ENCODE data around the gene STAG3.
"Not testable (repeated sequence)": the region's sequence is repeated elsewhere in the genome, so short reads cannot be mapped to it uniquely, and the experiment has no call there.

Gene STAG3

DNA sequence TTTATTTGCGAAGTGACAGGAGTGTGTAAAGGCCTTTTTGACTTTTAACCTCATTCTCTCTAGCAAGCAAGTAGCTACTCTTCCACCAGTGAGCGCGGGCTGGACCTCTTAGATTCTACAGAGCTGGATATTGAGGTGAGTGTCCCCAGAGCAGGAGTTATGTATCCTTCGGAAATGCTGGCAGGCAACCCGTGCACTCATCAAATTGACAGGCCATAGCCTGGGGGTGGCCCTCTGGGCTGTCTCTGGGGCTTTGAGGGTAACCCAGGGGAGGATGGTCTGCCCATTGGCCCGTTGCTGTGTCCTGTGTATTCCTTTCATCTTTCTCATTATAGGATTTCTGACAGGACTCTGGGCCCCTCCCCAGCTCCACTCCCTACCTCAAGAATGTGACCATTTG is 36.0 kb downstream of the STAG3 start:
- DNase-seq (ENCODE audit: low read depth), result no peak

- not testable (repeated sequence) for DNase-seq (ENCODE audit: low read depth)
These were observed 36.6 kb downstream of the STAG3 start for GRCh38 chr7:100214356-100214755.

DNA sequence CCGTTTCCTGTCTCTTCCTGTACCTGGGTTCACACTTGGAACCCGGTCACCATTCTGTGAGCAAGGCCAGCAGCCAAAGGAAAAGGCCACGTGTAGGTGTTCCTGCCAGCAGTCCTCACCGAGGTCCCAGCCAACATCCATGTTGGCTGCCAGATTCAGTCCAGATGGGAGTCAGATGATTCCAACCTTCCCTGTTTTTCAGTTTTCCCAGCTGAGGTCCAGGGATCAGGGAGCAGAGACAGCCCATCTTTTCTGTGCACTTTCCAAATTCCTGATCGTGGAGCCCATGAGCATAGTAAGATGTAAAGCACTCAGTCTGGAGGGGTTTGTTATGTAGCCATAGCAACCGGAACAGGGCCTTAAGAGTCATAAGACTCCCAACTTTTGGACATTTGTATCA is 38.2 kb downstream of the STAG3 start:
- no peak for DNase-seq (ENCODE audit: low read depth)

DNA sequence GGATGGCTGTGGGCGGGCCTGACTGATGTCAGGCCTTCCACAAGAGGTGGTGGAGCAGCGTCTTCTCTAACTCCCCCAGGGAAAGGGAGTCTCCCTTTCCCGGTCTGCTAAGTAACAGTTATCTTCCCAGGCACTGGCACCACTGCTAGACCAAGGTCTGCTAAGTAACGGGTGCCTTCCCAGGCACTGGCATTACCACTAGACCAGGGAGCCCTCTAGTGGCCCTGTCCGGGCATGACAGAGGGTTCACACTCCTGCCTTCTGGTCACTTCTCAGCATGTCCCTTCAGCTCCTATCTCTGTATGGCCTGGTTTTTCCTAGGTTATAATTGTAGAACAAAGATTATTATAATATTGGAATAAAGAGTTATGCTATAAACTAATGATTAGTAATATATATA is 40.2 kb downstream of the STAG3 start:
- DNase-seq (ENCODE audit: low read depth), result peak; percentile 63

GRCh38 chr7:100219271-100219737 is 41.6 kb downstream of the STAG3 start:
- no peak for DNase-seq (ENCODE audit: low read depth)

GRCh38 chr7:100219801-100220585 is 42.3 kb downstream of the STAG3 start, which contains the start of gene PVRIG:
PVRIG (plus strand) TSS chr7:100219949; CDS start chr7:100219971, 22 bp downstream.
- DNase-seq (ENCODE audit: low read depth), result peak; percentile 37

DNA sequence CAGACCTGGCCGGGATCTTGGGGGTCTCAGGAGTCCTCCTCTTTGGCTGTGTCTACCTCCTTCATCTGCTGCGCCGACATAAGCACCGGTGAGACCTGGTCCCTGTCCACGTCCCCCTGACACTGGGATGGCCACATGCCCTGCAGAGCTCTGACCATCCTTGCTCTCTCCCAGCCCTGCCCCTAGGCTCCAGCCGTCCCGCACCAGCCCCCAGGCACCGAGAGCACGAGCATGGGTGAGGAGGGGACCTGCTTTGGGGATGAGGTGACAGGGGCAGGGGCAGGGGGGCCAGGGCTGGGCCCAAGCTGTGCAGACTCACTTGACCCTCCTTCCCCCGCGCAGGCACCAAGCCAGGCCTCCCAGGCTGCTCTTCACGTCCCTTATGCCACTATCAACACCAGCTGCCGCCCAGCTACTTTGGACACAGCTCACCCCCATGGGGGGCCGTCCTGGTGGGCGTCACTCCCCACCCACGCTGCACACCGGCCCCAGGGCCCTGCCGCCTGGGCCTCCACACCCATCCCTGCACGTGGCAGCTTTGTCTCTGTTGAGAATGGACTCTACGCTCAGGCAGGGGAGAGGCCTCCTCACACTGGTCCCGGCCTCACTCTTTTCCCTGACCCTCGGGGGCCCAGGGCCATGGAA is 43.0 kb downstream of the STAG3 start:
- no peak for DNase-seq (ENCODE audit: low read depth)

DNA sequence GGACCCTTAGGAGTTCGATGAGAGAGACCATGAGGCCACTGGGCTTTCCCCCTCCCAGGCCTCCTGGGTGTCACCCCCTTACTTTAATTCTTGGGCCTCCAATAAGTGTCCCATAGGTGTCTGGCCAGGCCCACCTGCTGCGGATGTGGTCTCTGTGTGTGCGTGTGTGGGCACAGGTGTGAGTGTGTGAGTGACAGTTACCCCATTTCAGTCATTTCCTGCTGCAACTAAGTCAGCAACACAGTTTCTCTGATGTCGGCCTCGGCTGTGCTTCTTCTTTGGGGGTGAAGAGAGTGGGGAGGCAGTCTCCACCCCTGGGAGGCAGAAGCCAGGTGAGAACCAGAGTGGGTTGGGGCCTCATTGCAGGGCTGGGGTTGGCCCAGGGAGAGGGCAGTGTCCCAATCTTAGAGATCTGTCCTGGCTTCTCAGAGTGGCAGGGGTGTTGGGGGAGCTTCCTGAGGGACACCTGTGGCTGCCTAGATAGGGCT is 43.6 kb downstream of the STAG3 start:
- peak; percentile 70 for DNase-seq (ENCODE audit: low read depth)

DNA sequence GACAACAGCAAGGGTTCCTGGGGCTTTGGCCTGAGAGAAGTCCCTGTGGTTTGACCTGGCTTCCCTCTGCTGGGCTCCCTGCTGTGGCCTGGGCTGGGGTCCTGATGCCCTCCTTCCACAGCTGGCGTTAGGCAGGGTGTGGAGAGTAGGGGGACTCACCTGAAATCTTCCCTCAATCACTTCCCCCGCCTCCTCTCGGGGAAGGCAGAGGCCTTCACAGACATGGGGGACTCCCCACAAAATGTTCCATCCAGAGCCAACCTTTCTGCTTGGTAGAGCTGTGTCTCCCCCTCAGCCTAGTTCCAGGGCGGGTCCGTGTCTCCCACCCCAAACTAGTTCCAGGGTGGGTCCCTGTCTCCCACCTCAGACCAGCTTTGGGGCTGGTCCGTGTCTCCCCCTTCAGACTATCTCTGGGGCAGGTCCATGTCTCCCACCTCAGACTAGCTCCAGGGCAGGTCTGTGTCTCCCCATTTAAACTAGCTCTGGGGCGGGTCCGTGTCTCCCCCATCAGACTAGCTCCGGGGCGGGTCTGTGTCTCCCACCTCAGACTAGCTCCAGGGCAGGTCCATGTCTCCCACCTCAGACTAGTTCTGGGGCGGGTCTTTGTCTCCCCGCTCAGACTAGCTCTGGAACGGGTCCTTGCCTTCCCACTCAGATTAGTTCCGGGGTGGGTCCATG is 44.2 kb downstream of the STAG3 start:
- DNase-seq (ENCODE audit: low read depth), result no peak

DNA sequence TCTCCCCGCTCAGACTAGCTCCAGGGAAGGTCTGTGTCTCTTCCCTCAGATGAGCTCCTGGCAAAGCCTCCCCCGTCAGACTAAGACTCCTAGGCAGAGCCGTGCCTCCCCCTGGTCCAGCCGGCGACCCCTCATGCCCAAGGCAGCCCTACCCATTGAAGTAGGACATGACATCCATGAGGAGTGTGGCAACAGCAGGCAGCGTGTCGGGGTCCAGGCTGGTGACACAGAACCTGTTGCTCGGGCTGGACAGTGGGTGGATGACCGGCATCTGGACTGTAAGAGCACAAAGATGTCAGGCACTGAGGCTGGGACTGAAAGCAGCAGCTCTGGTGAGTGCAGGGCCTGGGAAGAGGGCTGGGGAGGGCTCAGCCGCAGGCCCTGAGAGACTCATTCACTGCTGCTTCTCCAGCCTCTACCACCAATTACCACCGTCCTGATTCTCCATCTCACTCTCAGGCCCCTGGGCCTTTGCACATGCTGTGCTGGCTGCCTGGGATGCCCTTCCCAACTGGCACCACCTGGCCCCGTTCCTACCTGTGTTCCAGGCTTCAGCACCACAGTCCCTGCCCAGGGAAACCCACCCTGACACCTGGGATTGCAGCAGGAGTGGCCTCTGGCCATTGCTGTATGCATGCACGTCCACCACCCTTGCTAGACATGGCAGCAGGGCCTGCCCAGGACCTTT is 44.9 kb downstream of the STAG3 start:
- no peak for DNase-seq (ENCODE audit: low read depth)

GRCh38 chr7:100223376-100223927 is 45.7 kb downstream of the STAG3 start:
- DNase-seq (ENCODE audit: low read depth), result not testable (repeated sequence)

DNA sequence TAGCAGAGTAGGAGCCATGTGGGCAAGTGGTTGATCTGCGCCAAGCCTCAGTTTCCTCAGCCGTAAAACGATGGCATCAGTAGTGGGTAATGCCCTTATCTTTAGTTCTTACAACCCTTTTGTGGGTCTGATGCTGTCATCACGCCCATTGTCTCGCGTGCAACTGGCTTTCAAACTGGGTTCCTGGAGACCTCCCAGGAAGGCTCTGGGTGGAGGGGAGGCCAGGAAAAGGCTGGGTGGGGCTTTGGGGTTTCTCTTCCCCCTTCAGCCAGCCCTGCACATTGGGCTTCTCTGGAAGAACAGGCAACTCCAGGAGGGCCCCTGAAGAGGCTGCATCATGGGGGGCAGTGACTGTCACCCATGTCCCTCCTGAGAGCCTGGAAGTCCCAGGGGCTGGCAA is 47.2 kb downstream of the STAG3 start:
- not testable (repeated sequence) for DNase-seq (ENCODE audit: low read depth)

DNA sequence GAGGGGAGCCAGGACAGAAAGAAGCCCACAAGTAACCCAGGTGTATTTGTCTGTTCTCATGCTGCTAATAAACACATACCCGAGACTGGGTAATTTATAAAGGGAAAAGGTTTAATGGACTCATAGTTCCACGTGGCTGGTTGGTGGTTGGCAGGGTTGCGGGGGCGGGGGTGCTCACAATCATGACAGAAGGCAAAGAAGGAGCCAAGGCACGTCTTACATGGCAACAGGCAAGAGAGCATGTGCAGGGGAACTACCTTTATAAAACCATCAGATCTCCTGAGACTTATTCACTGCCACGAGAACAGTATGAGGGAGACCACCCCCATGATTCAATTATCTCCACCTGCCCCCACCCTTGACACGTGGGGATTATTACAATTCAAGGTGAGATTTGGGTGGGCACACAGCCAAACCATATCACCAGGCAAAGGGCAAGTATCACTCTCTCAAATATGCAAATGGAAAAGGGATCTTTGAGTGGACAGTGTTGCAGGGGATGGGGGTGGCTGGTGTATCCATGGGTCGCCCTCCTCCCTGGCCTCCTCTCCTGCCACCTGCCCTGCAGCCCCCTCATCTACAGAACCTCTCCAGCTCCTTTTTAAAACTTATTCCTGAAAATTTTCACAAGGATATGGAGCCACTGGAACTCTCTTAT is 57.1 kb downstream of the STAG3 start:
- not testable (repeated sequence) for DNase-seq (ENCODE audit: low read depth)

DNA sequence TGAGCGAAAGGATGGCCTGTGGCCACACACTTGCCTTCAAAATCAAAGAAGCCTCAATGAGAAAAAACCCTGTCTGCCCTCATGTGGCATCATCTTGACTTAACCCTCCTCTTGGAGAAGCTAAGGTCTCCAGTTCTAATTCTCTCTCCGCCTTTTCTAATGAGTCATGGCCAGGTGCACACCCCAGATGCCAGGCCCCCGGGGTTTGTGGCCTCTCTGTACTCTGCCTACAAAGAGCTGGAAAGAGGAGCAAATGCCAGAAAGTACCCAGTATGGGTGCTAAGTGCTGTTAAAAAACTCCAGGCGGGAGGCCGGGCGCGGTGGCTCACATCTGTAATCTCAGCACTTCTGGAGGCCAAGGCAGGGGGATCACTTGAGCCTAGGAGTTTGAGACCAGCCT is 62.3 kb downstream of the STAG3 start:
- DNase-seq (ENCODE audit: low read depth), result not testable (repeated sequence)

- DNase-seq (ENCODE audit: low read depth), result peak; percentile 20
These were observed 65.7 kb downstream of the STAG3 start for GRCh38 chr7:100243385-100243784.

GRCh38 chr7:100244988-100245605 is 67.4 kb downstream of the STAG3 start:
- not testable (repeated sequence) for DNase-seq (ENCODE audit: low read depth)

DNA sequence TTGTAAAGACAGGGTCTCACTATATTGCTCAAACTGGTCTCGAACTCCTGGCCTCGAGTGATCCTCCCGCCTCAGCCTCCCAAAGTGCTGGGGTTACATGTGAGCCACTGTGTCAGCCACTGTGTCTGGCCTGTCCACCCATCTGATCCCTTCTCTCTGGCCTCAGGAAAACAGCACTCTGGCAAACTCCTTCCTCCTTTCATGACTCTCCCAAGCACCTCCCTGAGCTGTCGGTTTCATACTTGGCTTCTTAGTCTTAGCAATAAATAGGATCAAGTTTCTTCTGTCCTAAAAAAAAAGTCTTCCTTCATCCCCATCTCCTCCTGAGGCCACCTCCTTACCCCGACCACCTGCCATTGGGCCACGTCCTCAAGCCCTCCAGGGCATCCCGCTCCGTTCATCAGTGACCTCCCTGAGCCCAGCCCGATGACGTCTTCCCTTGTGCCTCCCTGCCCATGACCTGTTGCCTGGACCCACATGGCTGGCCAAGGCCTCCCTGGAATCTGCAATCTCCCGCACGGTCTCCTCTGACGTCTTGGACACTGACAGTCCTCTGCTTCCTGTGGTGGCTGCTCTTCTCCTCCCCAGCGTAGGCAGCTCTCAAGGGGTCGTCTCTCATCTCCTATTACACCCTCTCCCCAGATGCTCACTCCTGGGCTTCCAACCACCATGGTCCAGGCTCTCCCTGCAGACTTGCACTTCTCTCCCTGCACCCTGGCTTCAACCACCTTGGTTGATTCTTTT is 68.6 kb downstream of the STAG3 start:
- DNase-seq (ENCODE audit: low read depth), result not testable (repeated sequence)

DNA sequence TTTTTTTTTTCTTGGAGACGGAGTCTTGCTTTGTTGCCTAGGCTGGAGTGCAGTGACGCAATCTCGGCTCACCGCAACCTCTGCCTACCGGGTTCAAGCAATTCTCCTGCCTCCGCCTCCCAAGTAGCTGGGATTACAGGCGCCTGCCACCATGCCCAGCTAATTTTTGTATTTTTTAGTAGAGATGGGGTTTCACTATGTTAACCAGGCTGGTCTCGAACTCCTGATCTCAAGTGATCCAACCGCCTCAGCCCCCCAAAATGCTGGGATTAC is 69.1 kb downstream of the STAG3 start:
- DNase-seq (ENCODE audit: low read depth), result not testable (repeated sequence)

DNA sequence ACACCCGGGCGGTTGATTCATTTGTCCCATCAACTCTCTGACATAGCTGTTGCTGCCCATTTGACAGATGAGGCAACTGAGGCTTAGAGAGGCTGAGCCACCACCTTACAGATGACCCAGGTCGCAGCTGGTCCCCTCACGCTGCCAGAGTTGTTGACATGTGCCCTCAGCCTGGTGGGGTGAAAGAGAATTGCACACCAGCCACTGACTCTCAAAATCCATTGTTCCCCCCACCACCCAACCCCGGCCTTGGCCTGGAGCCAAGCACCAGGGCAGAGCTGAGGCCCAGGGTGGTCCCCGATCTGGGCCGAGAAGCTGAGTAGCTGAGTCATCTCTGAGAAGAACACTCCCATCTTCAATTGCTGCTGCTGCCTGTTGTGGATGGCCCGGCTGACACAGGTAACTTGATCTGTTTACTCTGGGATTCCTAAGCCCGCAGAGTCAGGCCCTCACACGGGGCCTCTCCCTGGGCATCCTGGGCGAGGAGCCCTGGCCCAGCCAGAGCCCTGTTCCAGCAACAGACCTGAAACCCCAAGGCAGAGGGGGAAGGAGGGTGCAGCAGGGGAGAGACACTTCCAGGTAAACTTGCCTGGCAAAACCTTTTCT is 69.5 kb downstream of the STAG3 start:
- DNase-seq (ENCODE audit: low read depth), result no peak

GRCh38 chr7:100248483-100248882 is 70.8 kb downstream of the STAG3 start:
- no peak for DNase-seq (ENCODE audit: low read depth)
